HEK293 (cell line): ENCODE data around the gene IPO13.

ENCODE experiments used
- ZNF311 ChIP-seq: fragments of 450-650 bp; formaldehyde crosslinking; IDR thresholded peaks from 2 replicates; pipeline ENCODE4 v1.5.1; 2017; ENCODE audit warnings: missing biosample characterization, missing genetic modification characterization, borderline replicate concordance
- TF ChIP-seq, protein P1 (sequence below): fragments of 450-650 bp; formaldehyde crosslinking; IDR thresholded peaks from 2 replicates; pipeline ENCODE4 v1.5.1; 2016; ENCODE audit warnings: missing biosample characterization, missing genetic modification characterization

DNA sequence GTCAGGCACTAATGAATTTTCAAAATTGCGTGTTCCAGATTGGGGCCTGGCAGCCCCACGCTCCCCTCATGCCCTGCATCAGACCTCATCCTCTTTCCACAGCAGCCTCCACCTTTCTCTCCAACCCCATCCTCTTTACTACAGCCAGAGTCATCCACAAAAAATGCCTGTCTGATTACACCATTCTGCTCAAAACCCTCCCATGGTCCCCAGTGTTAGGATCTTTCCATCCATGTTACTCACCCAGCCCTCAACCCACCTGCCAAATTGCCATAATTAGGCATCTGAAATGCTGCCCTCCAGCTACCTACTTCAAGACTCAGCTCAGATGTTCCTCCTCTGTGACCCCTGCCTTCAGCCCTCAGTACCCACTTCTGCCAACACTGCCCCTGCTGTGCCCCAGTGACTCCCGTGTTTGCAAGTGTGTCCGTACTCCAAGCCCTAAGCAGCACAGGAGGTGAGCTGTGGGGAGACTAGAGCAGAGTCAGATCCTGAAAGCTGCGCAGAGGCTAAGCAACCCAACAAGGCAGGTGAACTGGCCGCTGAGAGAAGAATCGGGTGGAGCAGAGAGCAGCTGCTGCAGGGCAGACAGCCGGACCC is 13.9 kb upstream of the IPO13 start:
- no peak for TF ChIP-seq ZNF311
- TF ChIP-seq, protein P1, sequence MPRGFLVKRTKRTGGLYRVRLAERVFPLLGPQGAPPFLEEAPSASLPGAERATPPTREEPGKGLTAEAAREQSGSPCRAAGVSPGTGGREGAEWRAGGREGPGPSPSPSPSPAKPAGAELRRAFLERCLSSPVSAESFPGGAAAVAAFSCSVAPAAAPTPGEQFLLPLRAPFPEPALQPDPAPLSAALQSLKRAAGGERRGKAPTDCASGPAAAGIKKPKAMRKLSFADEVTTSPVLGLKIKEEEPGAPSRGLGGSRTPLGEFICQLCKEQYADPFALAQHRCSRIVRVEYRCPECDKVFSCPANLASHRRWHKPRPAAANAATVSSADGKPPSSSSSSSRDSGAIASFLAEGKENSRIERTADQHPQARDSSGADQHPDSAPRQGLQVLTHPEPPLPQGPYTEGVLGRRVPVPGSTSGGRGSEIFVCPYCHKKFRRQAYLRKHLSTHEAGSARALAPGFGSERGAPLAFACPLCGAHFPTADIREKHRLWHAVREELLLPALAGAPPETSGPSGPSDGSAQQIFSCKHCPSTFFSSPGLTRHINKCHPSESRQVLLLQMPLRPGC, result no peak
